Measurements from ENCODE around the gene CALHM4. TPM values are rescaled to one million over a fixed set of nuclear protein-coding genes. Genes with fewer than 3 reads are reported as not detected.

Gene CALHM4
- total and polyA plus RNA-seq, 2 of the 13 experiments (the other 11 are each of a cell fraction or from before 2014, with no cell fraction given), result not detected

- ATAC-seq (no peak), FAIRE-seq (no peak), DNase-seq (ENCODE audit: low spot score) (no peak)
- TF ChIP-seq CREB3 (CRISPR knock-in tag; IDR thresholded peaks at IDR 0.05), result no peak
- no peak for TF ChIP-seq ZMYM4 (CRISPR knock-in tag; IDR thresholded peaks at IDR 0.05)
- no peak for TF ChIP-seq ZSCAN22 (CRISPR knock-in tag; IDR thresholded peaks at IDR 0.05)
- no peak for TF ChIP-seq POGZ (CRISPR knock-in tag; IDR thresholded peaks at IDR 0.05)
- TF ChIP-seq MLX (CRISPR knock-in tag; IDR thresholded peaks at IDR 0.05), result no peak
- TF ChIP-seq CAMTA2 (CRISPR knock-in tag; IDR thresholded peaks at IDR 0.05; ENCODE audit: borderline replicate concordance), result no peak
- no peak for TF ChIP-seq ZNF558 (CRISPR knock-in tag; IDR thresholded peaks at IDR 0.05; ENCODE audit: borderline replicate concordance)
- no peak for TF ChIP-seq TIGD3 (CRISPR knock-in tag; IDR thresholded peaks at IDR 0.05; ENCODE audit: borderline replicate concordance)
- no peak for TF ChIP-seq AKNA (CRISPR knock-in tag; IDR thresholded peaks at IDR 0.05; ENCODE audit: borderline replicate concordance)
- TF ChIP-seq DBP (CRISPR knock-in tag; IDR thresholded peaks at IDR 0.05; ENCODE audit: not compliant biosample characterization), result no peak
- no peak for TF ChIP-seq ZNF10 (CRISPR knock-in tag; IDR thresholded peaks at IDR 0.05; ENCODE audit: borderline replicate concordance, low read depth)
- no peak for TF ChIP-seq ZNF782 (CRISPR knock-in tag; IDR thresholded peaks at IDR 0.05; ENCODE audit: borderline replicate concordance)
- no peak for TF ChIP-seq PHF20 (CRISPR knock-in tag; IDR thresholded peaks at IDR 0.05)
- TF ChIP-seq ZNF12 (CRISPR knock-in tag; IDR thresholded peaks at IDR 0.05), result no peak
- H3K9ac ChIP-seq (ENCODE audit: insufficient read depth, low read depth, low read length), result no peak overlapping the region
- POLR2A ChIA-PET, result no interaction called here
- H3K9me3 ChIP-seq (ENCODE audit: low read length), result no peaks in the 10 kb centered on the region
- no peak overlapping the region for H2AFZ ChIP-seq (ENCODE audit: low read length)
- peaks cover 13% of the 10 kb centered on the region for H3K4me1 ChIP-seq (ENCODE audit: insufficient read depth, low read length)
- no TSS peak for BruUV-seq (replicated peaks)
- H3K79me2 ChIP-seq (ENCODE audit: insufficient read depth, low read length), result no peaks in the 10 kb centered on the region
- H3K36me3 ChIP-seq (replicated peaks in 1 of 2; ENCODE audit: control insufficient read depth in 1 of 2, insufficient read depth in 2 of 2, low read length in 2 of 2), result no peaks in the 10 kb centered on the region
- H3K4me3 ChIP-seq (replicated peaks in 1 of 3; ENCODE audit: insufficient read depth in 1 of 3, low read depth in 2 of 3, low read length in 3 of 3), result no peak overlapping the region
- CTCF ChIA-PET (ENCODE audit: low intra/inter-chr PET ratio, low total read pairs), result interaction anchor here (3.5 to 3.9 kb wide), 2 partner anchors 26 to 110 kb away, joined by 25 to 43 read pairs; no protein-coding TSS in a partner anchor
- in situ Hi-C loops (cut with HindIII; ENCODE audit: extremely low pct_ligation_motif_present, low pct_unique_long_range_greater_than_20kb), result loop anchor here (10.0 kb wide), 1 partner anchor 250 kb away; no protein-coding TSS in a partner anchor
- H3K27me3 ChIP-seq (ENCODE audit: control insufficient read depth in 1 of 2, insufficient read depth in 2 of 2, low read length in 2 of 2), result peaks cover 0 to 26% of the 10 kb centered on the region in 2 experiments; a peak in 2 of 5 replicates
- intact Hi-C loops (cut with micrococcal nuclease; ENCODE audit: unreplicated experiment), result loop anchor here (10.0 kb wide), 1 partner anchor 310 kb away; no protein-coding TSS in a partner anchor
- H3K4me2 ChIP-seq (ENCODE audit: low read depth, low read length), result no peak overlapping the region
- no peak overlapping the region for H3K27ac ChIP-seq (ENCODE audit: extremely low read length, insufficient read depth, low read length)
- no peaks in the 10 kb centered on the region for H4K20me1 ChIP-seq (ENCODE audit: insufficient read depth, low read length)
Measured at GRCh38 chr6:116535109-116535508, 18.4 kb upstream of the CALHM4 start.
